ENCODE results near the gene HSPB8. TPM values are rescaled to one million over a fixed set of nuclear protein-coding genes. Genes with fewer than 3 reads are reported as not detected.

The HSPB8 gene
- total RNA-seq, 1 donor from 2014 or later, result not detected

- ATAC-seq (ENCODE audit: low read depth) (no peak), DNase-seq (no peak)
- no peak overlapping the region for H3K27ac Mint-ChIP-seq
- TF ChIP-seq CTCF (IDR thresholded peaks at IDR 0.05), result no peak
- POLR2A ChIA-PET, result no interaction called here
- intact Hi-C loops (cut with micrococcal nuclease), result no loop called here
- H3K4me1 Mint-ChIP-seq, result no peaks in the 10 kb centered on the region
- CTCF ChIA-PET, result no interaction called here
- peaks cover 10% of the 10 kb centered on the region for H3K9me3 Mint-ChIP-seq
- H3K4me3 Mint-ChIP-seq, result no peak overlapping the region
- no peaks in the 10 kb centered on the region for H3K36me3 Mint-ChIP-seq (ENCODE audit: low read depth)
- peaks cover 16% of the 10 kb centered on the region for H3K27me3 Mint-ChIP-seq
Observed at GRCh38 chr12:119153477-119154434, 25.0 kb upstream of the HSPB8 start.

DNA sequence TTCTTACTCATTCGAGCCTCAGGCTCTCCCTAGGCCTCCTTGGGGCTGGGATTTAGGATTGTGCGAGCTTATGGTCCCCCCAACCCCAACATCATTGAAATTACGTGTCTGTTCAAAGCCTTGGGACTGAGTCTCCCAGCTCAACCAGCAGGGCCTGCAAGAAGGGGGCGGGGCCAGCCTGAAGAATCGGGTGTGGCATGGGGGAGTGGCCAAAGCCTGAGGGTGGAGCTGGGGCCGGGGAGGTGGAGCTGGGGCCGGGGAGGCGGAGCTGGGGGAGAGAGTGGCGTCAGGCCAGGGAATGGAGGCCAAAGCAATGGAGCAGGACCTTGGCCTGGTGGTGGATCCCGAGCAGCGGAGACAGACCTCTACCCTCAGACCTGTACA, 24.3 kb upstream of the HSPB8 start:
- POLR2A ChIA-PET, result no interaction called here
- intact Hi-C loops (cut with micrococcal nuclease), result no loop called here
- Mint-ChIP-seq H3K36me3 (ENCODE audit: low read depth) (no peaks in the 10 kb centered on the region), H3K4me3 (no peak overlapping the region), H3K9me3 (peaks cover 10% of the 10 kb centered on the region), H3K27me3 (peaks cover 16% of the 10 kb centered on the region), H3K4me1 (no peaks in the 10 kb centered on the region), H3K27ac (no peak overlapping the region)
- CTCF ChIA-PET, result no interaction called here
- no peak for DNase-seq
- no peak for ATAC-seq (ENCODE audit: low read depth)
- no peak for TF ChIP-seq CTCF (IDR thresholded peaks at IDR 0.05)

- Mint-ChIP-seq H3K27me3 (peaks cover 13% of the 10 kb centered on the region), H3K4me3 (no peak overlapping the region), H3K9me3 (peaks cover 10% of the 10 kb centered on the region), H3K4me1 (no peaks in the 10 kb centered on the region), H3K27ac (no peak overlapping the region), H3K36me3 (ENCODE audit: low read depth) (no peaks in the 10 kb centered on the region)
- TF ChIP-seq CTCF (IDR thresholded peaks at IDR 0.05), result no peak
- DNase-seq (no peak), ATAC-seq (ENCODE audit: low read depth) (no peak)
- intact Hi-C loops (cut with micrococcal nuclease), result no loop called here
- ChIA-PET CTCF (no interaction called here), POLR2A (no interaction called here)
Observed at GRCh38 chr12:119156401-119157044, 22.2 kb upstream of the HSPB8 start.

DNA sequence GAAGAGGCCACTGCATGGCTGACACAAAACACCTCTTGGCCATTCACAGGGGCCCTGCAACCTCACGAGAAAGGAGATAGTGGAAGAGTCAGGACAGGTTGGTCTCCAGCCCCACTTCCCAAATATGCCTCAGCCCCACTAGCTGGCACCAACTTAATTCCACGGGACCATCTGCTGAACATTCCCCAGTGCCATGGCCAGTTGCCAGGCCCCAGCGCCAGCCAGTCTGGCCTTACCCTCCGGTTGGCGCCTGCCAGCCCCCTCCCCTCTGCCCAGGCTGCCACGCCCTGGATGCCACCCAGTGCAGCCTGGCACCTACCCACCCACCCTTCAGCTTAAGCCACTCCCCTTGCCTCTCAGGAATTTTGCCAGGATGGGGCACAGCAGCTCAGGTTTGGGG, 21.2 kb upstream of the HSPB8 start:
- TF ChIP-seq CTCF (IDR thresholded peaks at IDR 0.05), result no peak
- Mint-ChIP-seq H3K4me1 (no peaks in the 10 kb centered on the region), H3K4me3 (no peak overlapping the region), H3K36me3 (ENCODE audit: low read depth) (no peaks in the 10 kb centered on the region), H3K27me3 (peaks cover 9% of the 10 kb centered on the region), H3K27ac (no peak overlapping the region), H3K9me3 (peaks cover 3% of the 10 kb centered on the region)
- POLR2A ChIA-PET, result no interaction called here
- no peak for DNase-seq
- intact Hi-C loops (cut with micrococcal nuclease), result no loop called here
- CTCF ChIA-PET, result no interaction called here
- no peak for ATAC-seq (ENCODE audit: low read depth)

DNA sequence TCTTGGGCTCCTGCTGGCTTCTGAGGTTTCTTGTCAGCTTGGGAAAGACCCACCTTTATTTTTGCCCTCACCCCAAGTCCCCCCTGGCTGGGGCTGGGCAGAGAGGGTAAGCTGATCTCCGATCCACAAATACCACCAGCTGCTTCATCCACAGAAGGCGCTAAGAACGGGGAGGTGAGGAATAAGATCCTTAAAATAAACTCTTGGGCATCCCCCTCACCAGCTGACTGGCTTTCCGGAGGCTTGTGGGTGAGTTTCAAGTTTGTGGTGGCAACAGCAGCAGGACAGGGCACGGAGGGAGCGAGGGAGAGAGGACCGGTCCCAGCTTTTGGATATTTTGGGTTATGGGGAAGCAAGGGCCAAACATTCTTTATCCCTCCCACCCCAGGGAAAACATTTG, 20.8 kb upstream of the HSPB8 start:
- peaks cover 3% of the 10 kb centered on the region for H3K9me3 Mint-ChIP-seq
- no peak overlapping the region for H3K4me3 Mint-ChIP-seq
- H3K27me3 Mint-ChIP-seq, result peaks cover 8% of the 10 kb centered on the region
- no peak for TF ChIP-seq CTCF (IDR thresholded peaks at IDR 0.05)
- ATAC-seq (ENCODE audit: low read depth), result no peak
- POLR2A ChIA-PET, result no interaction called here
- no peaks in the 10 kb centered on the region for H3K4me1 Mint-ChIP-seq
- intact Hi-C loops (cut with micrococcal nuclease), result no loop called here
- H3K36me3 Mint-ChIP-seq (ENCODE audit: low read depth), result no peaks in the 10 kb centered on the region
- CTCF ChIA-PET, result no interaction called here
- no peak for DNase-seq
- H3K27ac Mint-ChIP-seq, result no peak overlapping the region

Data from activated B cell treated with CpG ODN at 0.5 μM for 24 hours (primary cell).